HepG2 (cell line): Measurements from ENCODE around the gene MAML1. TPM values are rescaled to one million over a fixed set of nuclear protein-coding genes. Genes with fewer than 3 reads are reported as not detected.

Experiments
- BRD4 ChIP-seq: sonication (generic); formaldehyde crosslinking; IDR thresholded peaks from 2 replicates; pipeline ENCODE4 v1.4.0; 2020; ENCODE audit warnings: missing genetic modification reagents
- DMAP1 ChIP-seq: IDR thresholded peaks from 2 replicates; pipeline ENCODE4 v1.6.1; 2016
- EHMT2 ChIP-seq: fragments of 200-600 bp; sonication (generic); IDR thresholded peaks from 2 replicates; pipeline ENCODE4 v1.7.0; 2017; ENCODE audit warnings: antibody characterized with exemption, low read depth, low read length, borderline replicate concordance
- GMEB2 ChIP-seq: IDR thresholded peaks from 2 replicates; pipeline ENCODE4 v1.6.1; 2016; ENCODE audit warnings: missing biosample characterization, missing genetic modification reagents, low read depth
- HHEX ChIP-seq: IDR thresholded peaks from 2 replicates; pipeline ENCODE4 v1.6.1; 2016; ENCODE audit warnings: control low read depth
- MZF1 ChIP-seq: sonication (generic); formaldehyde crosslinking; IDR thresholded peaks from 2 replicates; pipeline ENCODE4 v1.8.1; 2023; ENCODE audit warnings: mild to moderate bottlenecking, missing genetic modification reagents, borderline replicate concordance
- PAXIP1 ChIP-seq: sonication (generic); formaldehyde crosslinking; conservative IDR thresholded peaks from 2 replicates; pipeline ENCODE4 v1.4.0; 2020; ENCODE audit warnings: mild to moderate bottlenecking, missing genetic modification reagents, moderate library complexity
- PRDM10 ChIP-seq: sonication (generic); formaldehyde crosslinking; IDR thresholded peaks from 2 replicates; pipeline ENCODE4 v1.4.0; 2020; ENCODE audit warnings: low read depth, missing genetic modification reagents
- RBFOX2 ChIP-seq: fragments of 200-400 bp; formaldehyde crosslinking; IDR thresholded peaks from 2 replicates; pipeline ENCODE4 v1.6.1; 2017; ENCODE audit warnings: low read depth, mild to moderate bottlenecking, low read length
- REXO4 ChIP-seq: sonication (generic); formaldehyde crosslinking; IDR thresholded peaks from 2 replicates; pipeline ENCODE4 v1.8.0; 2022; ENCODE audit warnings: missing genetic modification reagents, mild to moderate bottlenecking, borderline replicate concordance
- TFE3 ChIP-seq: IDR thresholded peaks from 2 replicates; pipeline ENCODE4 v1.6.1; 2016
- TOPORS ChIP-seq: sonication (generic); formaldehyde crosslinking; IDR thresholded peaks from 2 replicates; pipeline ENCODE4 v1.8.0; 2023; ENCODE audit warnings: mild to moderate bottlenecking, missing genetic modification reagents
- TSC22D2 ChIP-seq: sonication (generic); formaldehyde crosslinking; IDR thresholded peaks from 2 replicates; pipeline ENCODE4 v1.5.1; 2020; ENCODE audit warnings: missing genetic modification reagents, mild to moderate bottlenecking, borderline replicate concordance
- ZNF263 ChIP-seq: sonication (generic); formaldehyde crosslinking; IDR thresholded peaks from 2 replicates; pipeline ENCODE4 v1.4.0; 2020; ENCODE audit warnings: missing genetic modification reagents
- ZNF367 ChIP-seq: sonication (generic); formaldehyde crosslinking; IDR thresholded peaks from 2 replicates; pipeline ENCODE4 v1.4.0; 2020; ENCODE audit warnings: missing genetic modification reagents, borderline replicate concordance
- ZNF430 ChIP-seq: sonication (generic); formaldehyde crosslinking; IDR thresholded peaks from 2 replicates; pipeline ENCODE4 v1.9.0; 2021; ENCODE audit warnings: mild to moderate bottlenecking, missing genetic modification reagents
- ZNF432 ChIP-seq: sonication (generic); formaldehyde crosslinking; IDR thresholded peaks from 2 replicates; pipeline ENCODE4 v1.5.0; 2020; ENCODE audit warnings: missing genetic modification reagents, mild to moderate bottlenecking, borderline replicate concordance
- ZNF724P ChIP-seq: sonication (generic); formaldehyde crosslinking; IDR thresholded peaks from 2 replicates; pipeline ENCODE4 v1.8.0; 2022; ENCODE audit warnings: missing genetic modification reagents, borderline replicate concordance
- ZNF746 ChIP-seq: sonication (generic); formaldehyde crosslinking; IDR thresholded peaks from 2 replicates; pipeline ENCODE4 v1.8.0; 2022; ENCODE audit warnings: mild to moderate bottlenecking, missing genetic modification reagents
- ZNF891 ChIP-seq: sonication (generic); formaldehyde crosslinking; IDR thresholded peaks from 2 replicates; pipeline ENCODE4 v1.5.0; 2020; ENCODE audit warnings: mild to moderate bottlenecking, missing genetic modification reagents
- ZSCAN29 ChIP-seq: sonication (generic); formaldehyde crosslinking; conservative IDR thresholded peaks from 2 replicates; pipeline ENCODE4 v1.4.0; 2020; ENCODE audit warnings: mild to moderate bottlenecking, missing genetic modification reagents
- polyA plus RNA-seq, 8 experiments: library from polyadenylated mRNA; depleted of rRNA in 3 of 8; stranded (reverse) in 7 of 8; unstranded in 1 of 8; fragments of >200 nt; fragmentation: Illumina TruSeq in 4 of 8; extraction: Trizol in 4 of 8; gene quantifications; 2 replicates each; pipeline versions ENCODE4 v1.2.1 to v1.2.3, GENCODE V29; 2011 to 2016; ENCODE audit warnings: low read depth in 4 of 8, missing spikeins in 1 of 8, mixed read lengths in 1 of 8; ENCODE audit not compliant: insufficient read depth in 1 of 8
- total RNA-seq, 5 experiments: library from RNA; depleted of rRNA; stranded (reverse); fragments of >200 nt; fragmentation: Illumina TruSeq; extraction: Trizol; gene quantifications; 2 replicates each; pipeline ENCODE4 v1.2.3, GENCODE V29; 2016; ENCODE audit warnings: low read depth in 1 of 5

Gene MAML1
- total and polyA plus RNA-seq, 2 of the 13 experiments (the other 11 are each of a cell fraction or from before 2014, with no cell fraction given) = 10.0 to 10.8 TPM

GRCh38 chr5:179805070-179805528 is 72.5 kb downstream of the MAML1 start (continued):
- TF ChIP-seq TSC22D2 = no peak
- TF ChIP-seq ZNF263 (CRISPR knock-in tag) = no peak
- no peak for TF ChIP-seq PRDM10 (CRISPR knock-in tag)
- TF ChIP-seq ZNF367 (CRISPR knock-in tag) = no peak
- no peak for TF ChIP-seq TFE3 (CRISPR knock-in tag)
- TF ChIP-seq ZNF891 (CRISPR knock-in tag) = 0 out of 2 replicates have a peak, but pooled peaks have one; percentile 35
- no peak for TF ChIP-seq ZNF746 (CRISPR knock-in tag)
- TF ChIP-seq BRD4 (CRISPR knock-in tag) = no peak
- no peak for TF ChIP-seq ZNF432 (CRISPR knock-in tag)
- no peak for TF ChIP-seq PAXIP1
- TF ChIP-seq GMEB2 (CRISPR knock-in tag) = no peak
- TF ChIP-seq ZNF430 (CRISPR knock-in tag) = peak; percentile 46; the same call in 1 of the 2 replicates
- TF ChIP-seq ZNF724P (CRISPR knock-in tag) = 0 out of 2 replicates have a peak, but pooled peaks have one; percentile 7
- no peak for TF ChIP-seq DMAP1 (CRISPR knock-in tag)
- no peak for TF ChIP-seq REXO4 (CRISPR knock-in tag)
- TF ChIP-seq ZSCAN29 (CRISPR knock-in tag) = no peak
- no peak for TF ChIP-seq MZF1 (CRISPR knock-in tag)
- no peak for TF ChIP-seq TOPORS (CRISPR knock-in tag)
- no peak for TF ChIP-seq HHEX (CRISPR knock-in tag)
- TF ChIP-seq EHMT2 = no peak
- TF ChIP-seq RBFOX2 = no peak
